ENCODE results near the gene CAT.
"Not testable (repeated sequence)": the region's sequence is repeated elsewhere in the genome, so short reads cannot be mapped to it uniquely, and the experiment has no call there.

Gene CAT

GRCh38 chr11:34438529-34439507 lies at the start of gene CAT:
TSS of gene CAT (plus strand) at chr11:34438934. CDS start at chr11:34439014, 80 bp downstream.
- peak; percentile 94 for DNase-seq

GRCh38 chr11:34394771-34395300 lies 43.9 kb upstream of the CAT start:
- DNase-seq = no peak

GRCh38 chr11:34395916-34396550 lies 42.7 kb upstream of the CAT start:
- peak; percentile 9 for DNase-seq

- DNase-seq = no peak
Observed at GRCh38 chr11:34397120-34397519, 41.6 kb upstream of the CAT start.

DNA sequence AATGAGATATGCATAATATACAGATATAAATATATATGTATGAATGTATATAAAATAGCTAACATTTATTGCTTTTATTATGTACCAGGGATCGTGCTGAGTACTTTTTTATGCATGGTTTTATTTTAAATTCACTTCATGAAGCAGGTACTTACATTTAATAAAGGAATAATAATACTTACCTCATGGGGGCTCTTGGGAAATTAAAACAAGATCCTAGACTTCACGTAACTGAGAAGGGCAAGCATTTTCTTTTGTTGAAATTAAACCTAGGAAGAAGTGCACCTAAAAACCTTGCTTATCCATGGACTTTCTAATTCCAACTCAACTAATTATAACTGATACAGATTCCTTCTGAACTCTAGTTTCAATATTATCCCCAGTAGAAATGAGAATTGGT lies 40.9 kb upstream of the CAT start:
- DNase-seq = no peak

- DNase-seq = no peak
Observed at GRCh38 chr11:34403431-34403830, 35.3 kb upstream of the CAT start.

DNA sequence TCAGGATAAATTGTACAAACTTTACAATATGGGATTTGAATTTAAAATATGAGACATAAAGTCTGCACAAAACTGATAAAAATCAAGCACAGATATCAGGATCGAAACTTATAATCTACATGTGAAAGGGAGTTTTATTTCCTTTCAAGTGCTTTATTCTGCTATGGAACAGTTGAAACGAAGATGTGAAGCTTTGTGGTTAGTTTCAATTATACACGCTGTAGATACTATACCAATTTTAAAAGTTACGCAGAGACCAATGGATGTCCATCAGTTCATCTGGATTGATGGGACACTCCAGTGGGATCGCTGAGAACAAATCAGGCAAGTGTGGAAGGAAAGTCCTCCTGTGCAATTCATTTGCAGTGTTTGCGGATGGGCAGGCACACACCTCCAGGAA lies 34.5 kb upstream of the CAT start:
- no peak for DNase-seq

- DNase-seq = no peak
Observed at GRCh38 chr11:34405079-34405858, 33.5 kb upstream of the CAT start.

GRCh38 chr11:34406413-34406812 lies 32.3 kb upstream of the CAT start:
- DNase-seq = no peak

- DNase-seq = no peak
Observed at GRCh38 chr11:34407121-34407813, 31.5 kb upstream of the CAT start.

DNA sequence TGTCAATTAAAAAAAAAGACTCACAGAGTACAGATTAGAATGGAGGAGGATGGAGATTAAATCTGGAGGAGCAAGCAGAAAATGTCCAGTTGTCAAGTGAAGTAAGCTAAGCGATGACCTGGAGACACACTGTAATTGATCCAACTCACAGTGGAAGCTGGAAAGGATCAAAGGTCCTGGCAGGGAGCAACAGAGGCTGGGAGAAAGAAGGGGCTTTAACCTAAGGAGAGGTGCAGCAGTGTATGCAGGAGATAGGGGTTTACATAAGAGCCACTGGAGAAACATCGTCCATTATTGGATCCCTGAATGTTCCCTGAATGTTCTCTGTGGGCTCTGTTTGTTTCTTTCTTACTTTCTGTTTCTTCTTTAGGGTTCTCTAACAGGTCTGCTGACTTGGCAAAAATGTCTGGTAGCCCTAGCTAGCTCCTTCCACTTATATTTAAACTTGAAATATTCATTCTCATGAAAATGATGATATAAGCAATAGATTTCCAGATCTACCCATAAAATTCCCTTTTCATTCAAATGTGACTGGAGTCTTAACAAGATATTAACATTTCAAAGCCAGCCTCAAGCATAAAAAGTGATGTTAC lies 30.1 kb upstream of the CAT start:
- no peak for DNase-seq

DNA sequence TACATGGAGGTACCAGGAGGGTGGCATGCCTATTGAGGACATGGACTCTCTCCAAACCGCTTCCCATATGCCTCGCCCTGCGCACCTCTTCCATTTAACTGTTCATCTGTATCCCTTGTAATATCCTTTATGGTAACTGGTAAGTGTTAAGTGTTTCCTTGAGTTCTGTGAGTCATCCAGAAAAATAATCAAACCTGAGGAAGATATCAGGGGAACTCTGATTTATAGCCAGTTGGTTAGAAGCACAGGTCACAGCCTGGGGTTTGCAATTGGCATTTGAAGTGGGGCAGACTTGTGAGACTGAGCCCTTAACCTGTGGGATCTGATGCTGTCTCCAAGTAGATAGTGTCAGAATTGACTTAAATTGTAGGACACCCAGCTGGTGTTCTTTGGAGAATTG lies 27.6 kb upstream of the CAT start:
- DNase-seq = no peak

DNA sequence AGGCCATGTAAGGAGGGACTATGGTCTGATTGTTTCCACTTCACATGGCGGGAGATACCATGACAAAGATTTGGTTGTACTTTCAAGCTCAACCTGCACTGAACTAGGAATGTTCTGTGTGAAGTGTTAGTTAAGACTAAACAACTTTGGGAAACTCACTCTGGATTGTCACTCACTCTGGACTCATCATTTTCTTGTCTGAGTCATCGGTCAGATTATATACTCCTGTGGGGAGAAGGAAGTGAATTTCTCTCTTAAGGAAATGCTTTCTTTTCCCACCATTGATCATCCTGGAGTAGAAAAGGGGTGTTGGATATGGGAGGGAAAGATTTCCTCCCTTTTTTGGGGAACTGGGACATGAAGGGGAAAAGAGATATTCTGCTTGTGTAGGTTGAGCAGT lies 26.9 kb upstream of the CAT start:
- no peak for DNase-seq

DNA sequence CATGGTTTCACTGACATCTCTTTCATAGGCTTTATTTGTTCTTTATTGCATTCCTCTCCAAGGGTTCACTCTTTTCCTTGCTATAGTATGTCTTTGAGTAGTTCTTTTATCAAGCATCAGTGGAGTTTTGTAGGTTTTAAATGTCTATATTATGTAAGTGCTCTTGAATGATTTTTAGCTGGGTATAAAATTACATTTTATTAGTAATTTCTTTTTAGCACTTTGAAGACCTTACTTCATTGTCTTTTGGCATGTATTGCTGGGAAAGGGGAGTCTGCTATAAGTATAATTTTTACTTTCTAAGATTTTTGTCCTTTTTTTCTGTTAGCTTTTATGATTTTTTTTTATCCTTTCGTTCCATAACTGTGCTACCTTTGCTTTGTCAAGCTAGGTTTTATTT lies 25.5 kb upstream of the CAT start:
- DNase-seq = no peak

GRCh38 chr11:34415538-34415937 lies 23.2 kb upstream of the CAT start:
- DNase-seq = no peak

DNA sequence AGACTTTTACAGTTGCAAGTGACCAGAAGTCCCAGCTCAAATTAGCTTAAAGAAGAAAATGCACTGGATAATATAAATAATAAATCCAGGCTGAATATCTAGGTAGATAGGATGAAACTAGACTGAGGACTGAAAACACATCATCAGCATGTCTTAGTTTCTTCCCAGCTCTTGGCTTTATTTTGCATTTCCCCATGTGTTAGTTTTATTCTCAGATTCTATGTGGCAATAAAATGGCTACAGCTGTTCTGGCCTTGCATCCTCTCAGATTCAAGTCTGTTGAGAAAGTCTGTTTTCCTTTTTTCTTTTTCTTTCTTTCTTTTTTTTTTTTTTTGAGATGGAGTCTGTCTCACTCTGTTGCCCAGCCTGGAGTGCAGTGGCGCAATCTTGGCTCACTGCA lies 22.6 kb upstream of the CAT start:
- no peak for DNase-seq

- DNase-seq = no peak
Observed at GRCh38 chr11:34416766-34417165, 22.0 kb upstream of the CAT start.

DNA sequence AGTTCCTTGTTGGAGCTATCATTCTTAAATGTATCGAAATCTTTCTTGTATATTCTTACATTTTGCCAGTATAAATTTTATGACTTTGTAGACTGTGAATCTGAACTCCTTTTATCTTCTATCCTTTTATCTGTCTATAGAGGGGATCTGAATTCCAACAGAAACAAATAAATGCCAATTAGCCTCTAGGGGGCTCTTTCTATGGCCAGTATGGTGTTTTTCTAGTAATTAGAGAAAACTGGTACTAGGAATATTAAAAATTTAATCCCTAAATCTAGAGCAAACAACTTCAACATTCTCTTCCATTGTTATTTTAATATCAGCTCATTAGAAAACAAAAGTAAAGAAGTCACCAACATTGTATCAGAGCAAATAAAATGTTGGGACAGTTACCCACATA lies 21.5 kb upstream of the CAT start:
- no peak for DNase-seq

GRCh38 chr11:34419158-34419557 lies 19.6 kb upstream of the CAT start:
- DNase-seq = no peak

DNA sequence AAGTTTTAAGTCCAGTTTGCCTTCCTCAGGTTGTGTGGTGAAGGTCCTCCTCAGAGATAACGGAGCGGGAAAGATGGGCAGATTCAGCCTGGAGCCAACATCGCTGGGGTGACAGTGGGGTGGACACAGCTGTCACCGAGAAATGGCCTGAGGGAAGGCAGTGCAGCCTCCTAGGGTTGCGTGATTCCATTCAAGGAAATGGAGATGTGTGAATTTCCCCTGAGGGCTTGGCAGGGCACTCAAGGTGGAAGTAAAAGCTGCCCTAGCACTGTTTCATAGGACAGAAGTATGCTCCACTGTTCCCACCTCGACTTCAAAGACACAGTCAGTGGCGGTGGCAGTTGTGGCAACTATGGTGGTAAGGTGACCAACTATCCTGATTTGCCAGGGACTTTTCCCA lies 15.4 kb upstream of the CAT start:
- DNase-seq = no peak

GRCh38 chr11:34424826-34425225 lies 13.9 kb upstream of the CAT start:
- not testable (repeated sequence) for DNase-seq

GRCh38 chr11:34425360-34425759 lies 13.4 kb upstream of the CAT start:
- DNase-seq = no peak

Data from DMS153 (cell line).